HL-60 (cell line): ENCODE measurements around the gene SHANK3.
"Not testable (repeated sequence)": the region's sequence is repeated elsewhere in the genome, so short reads cannot be mapped to it uniquely, and the experiment has no call there.

ENCODE experiments used
- DNase-seq, 2 experiments: peaks; one replicate each; pipeline ENCODE4 v3.0.0-alpha.2; 2010 to 2020; ENCODE audit warnings: low read depth in 1 of 2, low spot score in 1 of 2
- H3K27ac ChIP-seq: fragments of 250-450 bp; sonication (Bioruptor Pico); replicated peaks from 2 replicates; pipeline ENCODE4 v1.5.1; 2020; ENCODE audit warnings: mild to moderate bottlenecking, moderate library complexity
- H3K27me3 ChIP-seq: fragments of 250-450 bp; sonication (Bioruptor Pico); 2 replicates; pipeline ENCODE4 v1.5.1; 2021; ENCODE audit warnings: mild to moderate bottlenecking, moderate library complexity; ENCODE audit not compliant: insufficient read depth, poor library complexity, severe bottlenecking
- H3K4me3 ChIP-seq: replicated peaks from 2 replicates; pipeline ENCODE4 v1.5.1; 2011; ENCODE audit warnings: mild to moderate bottlenecking, control low read depth, low read length; ENCODE audit not compliant: insufficient read depth
- CTCF ChIP-seq: IDR thresholded peaks from one replicate; pipeline ENCODE4 v1.5.1; 2011; ENCODE audit warnings: low read length, control low read depth, inconsistent platforms; ENCODE audit not compliant: insufficient read depth
- GABPA ChIP-seq: IDR thresholded peaks from 2 replicates; pipeline ENCODE4 v1.6.1; 2012; ENCODE audit warnings: low read depth
- POLR2AphosphoS5 ChIP-seq: IDR thresholded peaks from 2 replicates; pipeline ENCODE4 v1.6.1; 2012; ENCODE audit warnings: low read depth
- SPI1 ChIP-seq: IDR thresholded peaks from 2 replicates; pipeline ENCODE4 v1.6.1; 2012; ENCODE audit warnings: low read depth, mild to moderate bottlenecking, borderline replicate concordance
- TF ChIP-seq, protein P1 (sequence below): IDR thresholded peaks from 2 replicates; pipeline ENCODE4 v1.6.1; 2012; ENCODE audit warnings: low read depth; ENCODE audit not compliant: insufficient replicate concordance

SHANK3 gene

DNA sequence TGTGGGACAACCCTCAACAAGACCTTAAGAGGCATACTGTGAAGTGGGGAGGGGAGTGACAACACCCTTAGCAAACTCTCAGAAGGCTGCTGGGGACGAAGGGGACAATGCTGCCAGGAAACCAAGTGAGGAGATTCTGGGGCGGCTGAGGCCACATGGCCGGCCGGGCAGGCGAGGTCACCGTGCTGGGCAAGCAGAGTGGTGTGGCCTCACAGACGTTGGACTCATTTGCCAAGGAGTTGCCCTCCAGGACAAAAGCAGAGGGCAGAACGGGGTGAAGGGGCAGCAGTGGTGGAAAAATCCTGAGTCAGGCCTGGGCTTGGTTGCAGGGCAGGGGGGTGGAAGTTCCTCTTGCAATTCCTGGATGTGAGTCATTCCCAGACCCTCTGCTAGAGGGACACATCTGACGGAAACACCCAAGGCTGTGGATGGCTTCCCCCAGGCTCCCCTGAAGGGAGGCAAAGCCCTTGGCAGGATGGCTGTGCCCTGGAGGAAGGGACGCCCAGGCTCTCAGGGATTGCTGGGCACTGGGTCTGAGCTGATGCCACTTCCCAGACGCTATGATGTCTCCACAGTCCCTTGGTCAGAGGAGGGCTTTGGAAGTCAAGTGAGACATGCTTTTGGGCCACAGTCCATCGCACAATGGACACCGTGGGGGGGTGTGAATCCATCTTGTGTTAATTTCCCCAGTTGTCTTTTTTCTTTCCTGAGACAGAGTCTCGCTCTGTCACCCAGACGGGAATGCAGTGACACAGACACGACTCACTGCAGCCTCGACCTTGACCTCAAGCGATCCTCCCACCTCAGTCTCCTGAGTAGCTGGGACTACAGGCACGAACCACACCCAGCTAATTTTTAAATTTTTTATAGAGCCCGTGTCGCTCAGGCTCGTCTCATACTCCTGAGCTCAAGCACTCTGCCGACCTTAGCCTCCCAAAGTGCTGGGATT, 16.2 kb upstream of the SHANK3 start:
- Histone ChIP-seq H3K4me3 (no peak overlapping the region), H3K27ac (no peak overlapping the region), H3K27me3 (peaks cover 6% of the 10 kb centered on the region)
- no peak for DNase-seq
- TF ChIP-seq CTCF, result no peak
- no peak for TF ChIP-seq SPI1
- no peak for TF ChIP-seq POLR2AphosphoS5
- TF ChIP-seq, protein P1, sequence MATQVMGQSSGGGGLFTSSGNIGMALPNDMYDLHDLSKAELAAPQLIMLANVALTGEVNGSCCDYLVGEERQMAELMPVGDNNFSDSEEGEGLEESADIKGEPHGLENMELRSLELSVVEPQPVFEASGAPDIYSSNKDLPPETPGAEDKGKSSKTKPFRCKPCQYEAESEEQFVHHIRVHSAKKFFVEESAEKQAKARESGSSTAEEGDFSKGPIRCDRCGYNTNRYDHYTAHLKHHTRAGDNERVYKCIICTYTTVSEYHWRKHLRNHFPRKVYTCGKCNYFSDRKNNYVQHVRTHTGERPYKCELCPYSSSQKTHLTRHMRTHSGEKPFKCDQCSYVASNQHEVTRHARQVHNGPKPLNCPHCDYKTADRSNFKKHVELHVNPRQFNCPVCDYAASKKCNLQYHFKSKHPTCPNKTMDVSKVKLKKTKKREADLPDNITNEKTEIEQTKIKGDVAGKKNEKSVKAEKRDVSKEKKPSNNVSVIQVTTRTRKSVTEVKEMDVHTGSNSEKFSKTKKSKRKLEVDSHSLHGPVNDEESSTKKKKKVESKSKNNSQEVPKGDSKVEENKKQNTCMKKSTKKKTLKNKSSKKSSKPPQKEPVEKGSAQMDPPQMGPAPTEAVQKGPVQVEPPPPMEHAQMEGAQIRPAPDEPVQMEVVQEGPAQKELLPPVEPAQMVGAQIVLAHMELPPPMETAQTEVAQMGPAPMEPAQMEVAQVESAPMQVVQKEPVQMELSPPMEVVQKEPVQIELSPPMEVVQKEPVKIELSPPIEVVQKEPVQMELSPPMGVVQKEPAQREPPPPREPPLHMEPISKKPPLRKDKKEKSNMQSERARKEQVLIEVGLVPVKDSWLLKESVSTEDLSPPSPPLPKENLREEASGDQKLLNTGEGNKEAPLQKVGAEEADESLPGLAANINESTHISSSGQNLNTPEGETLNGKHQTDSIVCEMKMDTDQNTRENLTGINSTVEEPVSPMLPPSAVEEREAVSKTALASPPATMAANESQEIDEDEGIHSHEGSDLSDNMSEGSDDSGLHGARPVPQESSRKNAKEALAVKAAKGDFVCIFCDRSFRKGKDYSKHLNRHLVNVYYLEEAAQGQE, result no peak

DNA sequence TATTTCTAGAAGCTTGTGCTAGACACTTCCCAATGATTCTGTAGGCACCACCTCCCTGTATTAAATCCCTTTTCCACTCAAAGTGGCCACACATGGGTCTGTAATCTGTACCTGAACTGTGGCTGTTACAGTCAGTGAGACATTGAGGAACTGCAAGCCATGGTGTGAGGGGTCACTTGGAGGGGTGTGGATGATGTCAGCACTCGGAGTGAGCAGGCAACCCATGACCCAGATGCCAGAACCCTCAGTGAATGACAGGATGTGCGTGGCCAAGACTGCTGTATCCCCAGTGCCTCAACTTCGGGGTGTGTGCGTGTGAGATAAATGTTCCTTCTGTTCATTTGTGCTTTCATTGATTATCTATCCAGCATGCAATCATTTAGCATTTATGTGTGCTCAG, 14.7 kb upstream of the SHANK3 start:
- no peak overlapping the region for H3K27ac ChIP-seq
- no peak for DNase-seq
- H3K27me3 ChIP-seq, result peaks cover 7% of the 10 kb centered on the region
- no peak for TF ChIP-seq SPI1
- TF ChIP-seq, protein P1, result no peak
- no peak for TF ChIP-seq CTCF
- TF ChIP-seq GABPA, result no peak
- no peak for TF ChIP-seq POLR2AphosphoS5
- no peak overlapping the region for H3K4me3 ChIP-seq

- not testable (repeated sequence) for H3K27me3 ChIP-seq, DNase-seq, H3K4me3 ChIP-seq, H3K27ac ChIP-seq
Measured at GRCh38 chr22:50659711-50660110, 12.9 kb upstream of the SHANK3 start.

- no peak overlapping the region for H3K4me3 ChIP-seq
- H3K27me3 ChIP-seq, result peaks cover 8% of the 10 kb centered on the region
- TF ChIP-seq, protein P1, result no peak
- TF ChIP-seq CTCF (no peak), POLR2AphosphoS5 (no peak), GABPA (no peak)
- no peak for DNase-seq
- no peak overlapping the region for H3K27ac ChIP-seq
Measured at GRCh38 chr22:50660306-50660705, 12.3 kb upstream of the SHANK3 start.
